Bone marrow (tissue), 2 donors: Measurements from ENCODE around the gene THRAP3.

Experiments
- DNase-seq, 2 donors: peaks; one replicate each; lab custom pipeline; 2025; lab: John Stamatoyannopoulos, UW

The THRAP3 gene

DNA sequence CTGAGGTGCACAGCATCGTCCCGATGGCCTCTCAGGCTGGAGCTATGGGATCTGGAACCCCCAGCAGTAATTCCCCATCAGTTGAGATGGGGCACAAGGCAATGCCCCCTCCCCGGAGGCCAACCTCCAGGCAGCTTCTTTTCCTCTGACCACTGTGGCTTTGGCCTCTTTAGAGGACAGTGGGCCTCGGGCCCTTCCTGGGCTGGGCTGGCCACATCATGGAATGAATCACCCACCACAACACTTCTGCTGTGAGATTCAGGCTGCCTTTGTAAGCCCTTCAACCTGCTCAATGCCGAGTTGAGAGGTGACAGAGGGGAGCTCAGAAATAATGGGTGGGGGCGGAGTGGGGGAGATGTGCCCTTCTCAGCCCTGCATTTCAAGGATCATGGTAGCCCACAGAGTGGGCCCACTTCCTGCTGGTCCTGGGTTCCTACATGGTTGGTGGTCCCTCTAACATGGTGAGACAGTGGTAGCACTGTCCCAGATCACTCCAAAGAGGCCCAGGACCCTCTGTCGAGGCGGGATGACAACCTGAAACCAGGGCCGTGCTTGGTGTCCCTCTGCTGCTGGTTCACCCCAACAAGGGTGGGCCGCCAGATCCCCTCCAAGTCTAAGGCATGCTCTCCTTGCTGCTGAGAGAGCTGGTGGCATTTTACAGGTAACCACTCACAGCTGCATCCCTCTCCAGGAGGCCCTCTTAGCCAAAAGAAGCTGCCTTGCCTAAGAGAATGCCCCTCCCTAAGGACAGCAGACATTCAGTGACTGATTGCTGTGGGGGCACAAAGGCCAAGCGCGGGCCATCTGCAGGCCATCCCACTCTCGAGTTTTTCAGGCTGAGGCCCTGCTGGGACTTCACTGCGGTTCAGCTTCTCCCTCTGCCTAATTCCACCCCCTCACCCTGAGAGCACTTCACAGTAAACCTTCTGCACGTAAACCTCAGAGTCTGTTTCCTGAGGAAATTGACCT, 129.0 kb downstream of the THRAP3 start:
- no peak for DNase-seq

DNA sequence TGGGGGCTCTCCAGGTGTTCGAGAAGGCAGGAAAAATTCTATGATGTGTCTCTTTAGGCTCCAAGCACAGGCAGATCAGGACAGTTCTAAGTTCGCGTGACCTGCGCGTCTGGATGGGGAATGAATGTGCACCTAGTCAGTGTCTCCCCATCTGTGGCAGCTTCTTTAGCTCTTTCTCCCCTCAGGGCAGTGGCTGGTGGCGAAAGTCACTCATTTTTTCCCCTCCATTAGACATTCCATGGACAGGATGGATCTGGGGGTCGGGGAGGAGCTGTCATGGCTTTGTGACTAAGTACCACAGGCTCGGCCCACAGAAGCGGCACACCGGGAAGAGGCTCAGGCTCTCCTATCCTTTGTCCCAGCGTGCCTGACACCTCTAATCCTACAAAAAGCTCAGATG, 130.2 kb downstream of the THRAP3 start:
- DNase-seq: no peak
